ENCODE measurements around the gene ILRUN. TPM values are rescaled to one million over a fixed set of nuclear protein-coding genes. Genes with fewer than 3 reads are reported as not detected.

The ILRUN gene
- polyA plus RNA-seq (2012; ENCODE audit: insufficient read length, low read depth), result 43.9 TPM

GRCh38 chr6:34696739-34697543 is at the start of gene ILRUN:
TSS of gene ILRUN (minus strand) at chr6:34696767. CDS start at chr6:34696603, 164 bp downstream.
- TF ChIP-seq SIN3A (IDR thresholded peaks at IDR 0.05; ENCODE audit: borderline replicate concordance, insufficient read depth, low read length), result no peak
- peak; percentile 31; the same call in 1 of the 2 replicates for TF ChIP-seq TAF1 (IDR thresholded peaks at IDR 0.05; ENCODE audit: borderline replicate concordance, insufficient read depth, low read length)
- peak; percentile 76 for TF ChIP-seq FOXP2 (optimal IDR thresholded peaks at IDR 0.05; ENCODE audit: borderline replicate concordance, extremely low read depth, extremely low read length, insufficient read depth)
- TF ChIP-seq REST (IDR thresholded peaks at IDR 0.05; ENCODE audit: insufficient read depth in 1 of 2, low read depth in 2 of 2, low read length in 2 of 2), result peak in 1 of 2 experiments; percentile 28; a peak in 1 of 4 replicates
- TF ChIP-seq POLR2AphosphoS5 (IDR thresholded peaks at IDR 0.05; ENCODE audit: low read depth, low read length), result peak; percentile 66; the same call in 1 of the 2 replicates

- TF ChIP-seq SIN3A (IDR thresholded peaks at IDR 0.05; ENCODE audit: borderline replicate concordance, insufficient read depth, low read length), result no peak
- no peak for TF ChIP-seq FOXP2 (optimal IDR thresholded peaks at IDR 0.05; ENCODE audit: borderline replicate concordance, extremely low read depth, extremely low read length, insufficient read depth)
- no peak for TF ChIP-seq POLR2AphosphoS5 (IDR thresholded peaks at IDR 0.05; ENCODE audit: low read depth, low read length)
- TF ChIP-seq REST (IDR thresholded peaks at IDR 0.05; ENCODE audit: insufficient read depth in 1 of 2, low read depth in 2 of 2, low read length in 2 of 2), result no peak
- TF ChIP-seq TAF1 (IDR thresholded peaks at IDR 0.05; ENCODE audit: borderline replicate concordance, insufficient read depth, low read length), result no peak
These were observed 48.9 kb upstream of the ILRUN start for GRCh38 chr6:34745277-34746103.

- TF ChIP-seq SIN3A (IDR thresholded peaks at IDR 0.05; ENCODE audit: borderline replicate concordance, insufficient read depth, low read length) (no peak), FOXP2 (optimal IDR thresholded peaks at IDR 0.05; ENCODE audit: borderline replicate concordance, extremely low read depth, extremely low read length, insufficient read depth) (no peak), REST (IDR thresholded peaks at IDR 0.05; ENCODE audit: insufficient read depth in 1 of 2, low read depth in 2 of 2, low read length in 2 of 2) (no peak), TAF1 (IDR thresholded peaks at IDR 0.05; ENCODE audit: borderline replicate concordance, insufficient read depth, low read length) (no peak), POLR2AphosphoS5 (IDR thresholded peaks at IDR 0.05; ENCODE audit: low read depth, low read length) (no peak)
These were observed 47.2 kb upstream of the ILRUN start for GRCh38 chr6:34743625-34744293.

GRCh38 chr6:34742094-34742493 is 45.5 kb upstream of the ILRUN start:
- TF ChIP-seq TAF1 (IDR thresholded peaks at IDR 0.05; ENCODE audit: borderline replicate concordance, insufficient read depth, low read length) (no peak), FOXP2 (optimal IDR thresholded peaks at IDR 0.05; ENCODE audit: borderline replicate concordance, extremely low read depth, extremely low read length, insufficient read depth) (no peak), SIN3A (IDR thresholded peaks at IDR 0.05; ENCODE audit: borderline replicate concordance, insufficient read depth, low read length) (no peak), REST (IDR thresholded peaks at IDR 0.05; ENCODE audit: insufficient read depth in 1 of 2, low read depth in 2 of 2, low read length in 2 of 2) (no peak), POLR2AphosphoS5 (IDR thresholded peaks at IDR 0.05; ENCODE audit: low read depth, low read length) (no peak)
